IPS DF 4.7 (cell line): ENCODE data around the gene CD6.
"Not testable (repeated sequence)": the region's sequence is repeated elsewhere in the genome, so short reads cannot be mapped to it uniquely, and the experiment has no call there.

ENCODE experiments used
- DNase-seq: peaks from one replicate; pipeline ENCODE4 v3.0.0-alpha.2; 2013; ENCODE audit warnings: low spot score; ENCODE audit errors: extremely low read depth

CD6 gene

DNA sequence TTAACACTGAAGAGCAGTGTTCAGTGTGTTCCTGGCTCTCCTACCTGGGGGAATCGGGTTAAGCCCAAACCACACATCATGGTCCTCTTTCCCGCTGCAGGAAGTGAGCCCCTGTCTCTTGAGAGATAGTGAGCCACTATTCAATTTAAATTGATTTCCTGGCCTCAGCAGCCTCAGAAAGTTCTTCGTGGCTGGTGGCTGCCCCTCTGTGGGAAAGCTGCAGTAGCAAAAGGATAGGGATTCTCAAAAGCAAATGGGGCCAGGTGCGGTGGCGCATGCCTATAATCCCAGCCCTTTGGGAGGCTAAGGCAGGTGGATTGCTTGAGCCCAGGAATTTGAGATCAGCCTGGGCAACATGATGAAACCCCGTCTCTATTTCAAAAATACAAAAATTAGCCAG lies 81.7 kb downstream of the CD6 start:
- no peak for DNase-seq

DNA sequence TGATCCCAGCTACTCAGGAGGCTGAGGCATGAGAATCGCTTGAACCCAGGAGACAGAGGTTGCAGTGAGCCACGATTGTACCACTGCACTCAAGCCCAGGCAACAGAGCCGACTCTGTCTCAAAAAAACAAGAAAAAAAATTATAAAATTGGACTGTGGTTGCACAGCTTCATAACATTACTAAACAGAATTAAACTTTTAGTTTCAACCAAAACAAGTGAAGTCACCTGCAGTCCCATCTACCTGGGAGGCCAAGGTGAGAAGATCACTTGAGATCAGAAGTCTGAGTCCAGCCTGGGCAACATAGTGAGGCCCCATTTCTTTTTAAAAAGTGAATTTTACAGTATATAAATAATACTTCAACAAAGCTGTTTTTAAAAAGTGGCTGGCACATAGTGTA lies 83.0 kb downstream of the CD6 start:
- no peak for DNase-seq

DNA sequence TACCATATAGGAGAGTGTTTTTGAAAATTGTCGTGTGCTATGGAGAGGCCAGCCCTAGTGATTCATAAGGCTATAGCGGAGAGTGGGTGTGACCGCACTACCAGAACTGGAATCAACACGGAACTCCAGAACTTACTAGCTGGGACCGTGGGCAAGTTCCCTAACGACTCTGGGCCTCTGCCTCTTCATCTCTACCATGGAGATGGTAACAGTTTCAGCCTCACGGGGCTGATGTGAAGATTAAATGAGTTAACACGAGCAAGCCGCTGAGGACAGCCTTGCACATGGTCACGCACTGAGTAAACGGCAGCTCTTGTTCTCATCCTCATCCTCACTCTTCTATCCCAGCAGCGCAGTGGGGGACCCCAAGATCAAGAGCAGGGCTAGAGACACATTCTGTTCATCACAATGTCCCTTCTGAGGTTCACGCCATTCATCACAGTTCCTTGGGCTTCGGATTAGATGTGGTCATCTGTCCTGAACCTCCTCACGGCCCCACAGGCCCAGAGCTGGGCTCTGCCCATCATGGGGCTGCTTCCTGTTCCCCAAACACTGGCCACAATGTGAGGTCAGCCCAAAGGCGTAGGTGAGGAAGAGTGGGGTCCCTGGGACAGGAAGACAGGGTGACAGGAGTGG lies 83.6 kb downstream of the CD6 start:
- no peak for DNase-seq

DNA sequence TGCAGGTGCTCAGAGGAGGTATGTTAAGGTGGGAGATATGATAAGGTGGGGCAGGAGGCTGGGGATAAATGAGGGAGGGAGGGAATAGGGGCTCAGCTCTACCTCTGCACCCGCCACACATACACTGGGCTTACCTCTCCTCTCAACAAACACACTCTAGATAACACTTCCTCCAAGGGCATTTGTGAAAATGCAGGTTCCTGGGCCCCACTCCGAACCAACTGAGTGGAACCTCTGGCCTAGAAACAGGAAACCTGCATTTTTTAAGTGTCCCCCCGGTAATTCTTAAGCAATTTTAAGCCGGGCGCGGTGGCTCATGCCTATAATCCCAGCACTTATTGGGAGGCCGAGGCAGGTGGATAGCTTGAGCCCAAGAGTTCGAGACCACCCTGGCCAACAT lies 84.3 kb downstream of the CD6 start:
- no peak for DNase-seq

DNA sequence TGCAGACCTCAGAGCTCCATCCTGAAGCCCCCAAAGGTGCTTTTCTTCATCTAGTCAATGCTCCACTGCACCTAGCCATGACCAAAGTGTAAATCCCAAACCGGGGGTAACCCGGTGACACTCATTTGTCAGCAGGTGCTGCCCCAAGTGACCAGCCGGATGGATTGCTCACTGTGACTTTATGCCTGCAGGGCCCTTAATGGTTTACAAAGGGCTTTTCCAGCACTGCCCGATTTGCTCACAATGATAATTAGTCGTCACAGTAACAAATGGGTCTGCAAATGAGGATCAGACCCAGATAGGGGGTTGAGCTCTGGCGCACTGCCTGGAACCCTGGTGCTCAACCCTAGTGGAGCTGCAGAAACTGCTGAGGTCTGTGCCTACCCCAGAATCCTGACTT lies 85.1 kb downstream of the CD6 start:
- no peak for DNase-seq

DNA sequence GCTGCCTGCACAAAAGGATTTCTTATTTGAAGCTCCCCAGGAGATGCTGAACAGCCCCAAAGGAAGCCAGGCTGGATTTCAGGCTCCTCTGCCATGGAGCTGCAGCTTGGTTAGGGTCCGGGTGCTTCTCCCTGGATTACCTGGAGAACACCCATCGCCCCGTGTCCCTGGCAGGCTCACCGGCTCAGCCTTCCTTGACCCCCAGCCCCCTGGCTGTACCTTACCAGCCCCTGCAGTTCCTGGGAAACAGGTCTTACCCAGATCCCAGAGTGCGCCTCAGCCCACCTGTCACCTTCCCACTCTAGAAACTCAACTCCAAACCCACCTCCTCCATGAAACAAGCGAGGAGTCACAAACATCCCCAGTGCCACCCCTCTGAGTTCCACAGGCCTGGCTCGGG lies 85.5 kb downstream of the CD6 start:
- no peak for DNase-seq

DNA sequence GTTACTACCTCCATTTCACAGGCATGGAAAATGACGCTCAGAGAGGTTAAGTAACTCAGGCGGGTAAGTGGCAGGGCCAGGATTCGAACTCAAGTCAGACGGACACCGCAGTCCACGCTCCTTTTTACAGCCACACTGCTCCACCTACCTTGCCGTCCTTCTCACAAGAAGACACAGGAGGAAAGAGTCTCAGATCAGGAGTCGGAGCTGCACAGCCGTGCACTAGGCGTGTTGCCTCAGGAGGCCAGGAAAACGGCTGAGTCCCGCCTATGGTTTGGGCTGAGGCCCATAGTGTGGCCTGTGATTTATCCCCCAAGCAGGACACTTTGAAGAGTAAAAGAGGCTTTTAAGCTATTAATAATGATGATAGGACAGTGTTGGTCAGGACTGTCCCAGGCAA lies 86.1 kb downstream of the CD6 start:
- no peak for DNase-seq

DNA sequence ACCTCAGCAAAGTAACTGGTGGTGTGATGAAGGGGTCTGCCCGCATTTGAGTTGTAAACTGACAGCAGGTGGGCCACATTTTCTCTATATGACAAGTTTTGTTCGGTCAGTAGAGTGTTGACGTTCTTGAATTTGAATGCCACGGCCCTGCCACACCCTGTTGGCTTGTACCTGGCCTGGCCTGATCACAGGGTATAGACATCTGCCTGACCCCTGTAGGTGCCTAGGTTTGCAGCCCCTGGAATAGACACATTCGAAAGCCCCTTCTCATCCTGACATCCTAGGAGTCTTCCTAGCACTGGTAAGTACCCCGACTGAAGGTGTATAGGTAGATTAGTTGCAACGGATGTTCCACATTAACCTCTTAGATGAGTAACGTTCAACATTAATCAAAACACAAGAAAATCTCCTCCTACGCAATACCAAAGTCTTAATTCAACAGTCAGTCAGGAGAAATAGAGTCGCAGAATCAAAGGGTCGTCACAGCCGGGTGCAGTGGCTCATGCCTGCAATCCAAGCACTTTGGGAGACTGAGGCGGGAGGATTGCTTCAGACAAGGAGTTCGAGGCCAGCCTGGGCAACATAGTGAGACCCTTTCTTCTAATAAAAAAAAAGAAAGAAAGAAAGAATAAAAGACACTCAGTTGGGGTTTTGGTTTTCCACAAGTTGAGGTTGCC lies 87.2 kb downstream of the CD6 start:
- no peak for DNase-seq

DNA sequence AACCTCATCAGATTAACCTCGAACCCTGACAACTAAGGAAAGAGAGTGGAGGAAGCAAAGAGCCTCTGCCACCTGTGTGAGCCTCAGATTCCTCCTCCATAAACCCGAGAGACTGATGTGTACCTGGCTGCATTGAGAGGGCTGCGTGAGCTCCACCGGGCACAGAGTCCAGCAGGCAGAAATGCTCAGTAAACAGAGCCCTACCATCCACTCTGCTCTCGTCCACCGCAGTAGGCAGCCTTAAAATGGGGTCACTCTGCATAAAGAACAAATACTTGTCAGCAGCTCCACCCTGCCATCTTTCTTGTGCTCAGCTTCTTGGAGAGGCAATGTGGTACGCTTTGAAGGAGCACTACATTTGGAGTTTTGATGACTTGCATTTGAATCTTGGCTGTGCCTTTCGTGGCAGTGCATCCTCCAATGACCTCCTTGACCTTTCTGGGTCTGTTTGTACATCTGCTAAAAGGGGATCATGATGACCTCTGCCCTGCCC lies 87.8 kb downstream of the CD6 start:
- no peak for DNase-seq

DNA sequence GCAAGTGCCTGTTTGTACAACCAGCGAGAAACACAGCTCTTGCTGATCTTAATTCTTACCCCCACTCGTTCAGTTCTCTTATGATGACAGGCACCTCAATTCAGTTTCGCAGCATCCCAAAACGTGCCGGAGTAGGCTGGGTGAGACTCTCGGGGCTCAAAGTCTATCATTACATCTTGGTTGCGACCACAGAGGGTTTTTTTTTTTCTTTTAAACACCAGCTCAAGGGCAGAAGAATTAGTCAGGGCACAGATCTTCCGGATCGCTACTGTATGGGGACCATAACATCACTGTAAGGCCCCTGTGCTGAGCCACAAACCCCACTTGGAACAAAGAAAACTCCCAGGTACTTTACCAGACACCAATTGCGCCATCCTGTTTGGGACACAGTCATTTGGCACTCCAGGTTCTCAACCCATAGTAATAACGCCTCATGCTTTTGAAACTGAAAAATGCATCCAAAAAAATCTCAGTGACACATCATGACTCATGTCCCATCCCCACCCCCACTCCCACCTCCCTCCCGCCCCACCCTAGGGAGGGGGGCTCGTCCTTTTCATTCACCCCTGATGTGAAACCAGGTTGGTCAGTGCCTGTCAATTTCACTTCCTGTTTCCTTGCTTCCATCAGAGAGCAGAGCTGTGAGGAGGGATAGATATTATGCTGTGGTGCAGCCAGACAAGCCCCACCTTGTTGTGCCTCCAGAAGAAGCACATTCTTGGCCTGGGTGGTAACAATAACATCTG lies 89.8 kb downstream of the CD6 start:
- no peak for DNase-seq

DNA sequence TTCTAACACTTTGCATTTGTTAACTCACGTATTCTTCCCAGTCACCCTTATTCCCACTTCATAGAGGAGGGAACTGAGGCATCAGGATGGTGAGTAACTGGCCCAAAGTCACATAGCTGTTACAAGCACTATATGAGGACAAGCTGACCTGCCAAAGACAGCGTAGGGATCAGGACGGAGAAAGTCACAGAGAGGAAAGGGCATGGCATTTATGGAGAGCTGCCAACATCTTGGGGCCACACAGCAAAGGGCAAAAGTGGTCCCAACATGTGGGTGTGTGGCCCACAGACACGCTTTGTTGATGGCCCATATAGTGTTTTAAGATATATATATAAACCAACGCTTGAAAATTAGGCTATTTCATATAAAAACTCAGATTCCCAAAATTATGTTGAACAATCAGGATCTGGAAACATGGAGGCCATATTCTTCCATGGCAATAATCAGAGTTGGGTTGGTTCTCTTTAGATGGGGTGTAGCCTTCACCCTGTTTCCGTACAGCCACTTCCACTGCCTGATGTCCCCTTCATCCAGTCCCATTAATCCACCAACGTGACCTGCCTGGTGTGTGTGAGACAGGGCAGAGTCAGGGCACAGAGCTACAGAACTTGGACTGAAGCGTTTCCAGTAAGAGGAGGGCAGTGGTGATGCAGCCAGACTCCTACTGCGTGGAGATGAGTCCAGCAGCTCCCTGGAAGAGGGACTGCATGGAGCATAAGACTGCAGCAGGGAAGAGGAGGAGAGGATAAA lies 90.9 kb downstream of the CD6 start:
- no peak for DNase-seq

DNA sequence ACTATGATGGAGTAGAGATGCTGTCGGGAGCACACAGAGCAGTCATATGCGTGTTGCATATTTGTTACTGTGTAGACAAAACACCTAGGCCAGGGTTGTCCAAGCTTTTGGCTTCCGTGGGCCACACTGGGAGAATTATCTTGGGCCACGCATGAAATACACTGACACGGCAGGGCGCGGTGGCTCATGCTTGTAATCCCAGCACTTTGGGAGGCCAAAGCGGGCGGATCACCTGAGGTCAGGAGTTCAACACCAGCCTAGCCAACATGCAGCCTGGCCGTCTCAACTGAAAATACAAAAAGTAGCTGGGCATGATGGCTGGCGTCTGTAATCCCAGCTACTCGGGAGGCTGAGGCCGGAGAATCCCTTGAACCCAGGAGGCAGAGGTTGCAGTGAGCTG lies 93.8 kb downstream of the CD6 start:
- DNase-seq: not testable (repeated sequence)

DNA sequence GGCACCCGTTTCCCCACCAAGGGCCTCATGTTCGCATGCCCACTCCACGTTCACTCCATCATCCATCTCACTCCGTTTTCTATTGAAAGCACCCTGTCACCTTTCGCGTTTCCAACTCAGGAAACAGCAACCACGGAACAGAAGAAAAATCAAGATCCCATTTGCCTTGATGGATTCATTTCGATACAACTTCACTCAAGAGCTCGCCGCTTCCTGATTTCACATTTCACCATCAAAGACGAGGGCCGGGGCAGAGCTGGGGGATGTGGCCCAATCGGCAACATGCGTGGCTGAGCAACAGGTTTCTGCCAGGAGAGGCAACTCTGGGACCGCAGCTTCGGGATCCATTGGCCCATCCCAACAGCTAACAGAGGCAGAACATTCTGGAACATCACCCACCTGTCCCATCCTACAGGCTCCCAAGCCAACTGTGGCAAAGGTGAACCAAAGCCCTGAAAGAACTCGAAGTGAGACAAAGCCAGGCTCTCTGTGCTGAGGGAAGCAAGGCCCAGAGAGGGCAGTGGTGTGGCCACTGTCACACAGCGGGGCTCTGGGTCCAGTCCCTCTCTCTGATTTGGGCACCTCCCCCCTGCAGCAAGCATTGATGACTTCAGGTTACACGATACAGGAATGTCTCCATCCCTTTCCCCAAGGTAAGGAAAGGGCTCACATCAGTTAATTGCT lies 94.6 kb downstream of the CD6 start:
- no peak for DNase-seq

DNA sequence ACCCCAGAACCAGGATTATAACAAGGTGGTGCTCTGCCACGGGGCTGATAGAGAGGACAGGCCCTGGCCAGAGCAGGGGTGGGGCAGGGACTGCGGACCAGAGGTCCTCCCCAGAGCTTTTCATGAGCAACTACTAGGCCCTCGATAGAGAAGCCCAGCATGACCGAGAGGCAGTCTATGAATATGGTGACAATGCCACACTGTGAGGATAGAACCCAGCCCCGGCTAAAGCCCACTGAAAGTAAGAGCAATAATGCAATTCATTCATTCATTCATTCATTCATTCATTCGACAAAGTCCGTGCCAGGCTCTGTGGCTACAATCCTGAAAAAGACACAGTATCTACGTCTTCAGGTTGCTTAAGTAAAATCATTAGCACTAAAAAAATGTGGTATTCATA lies 95.2 kb downstream of the CD6 start:
- no peak for DNase-seq

DNA sequence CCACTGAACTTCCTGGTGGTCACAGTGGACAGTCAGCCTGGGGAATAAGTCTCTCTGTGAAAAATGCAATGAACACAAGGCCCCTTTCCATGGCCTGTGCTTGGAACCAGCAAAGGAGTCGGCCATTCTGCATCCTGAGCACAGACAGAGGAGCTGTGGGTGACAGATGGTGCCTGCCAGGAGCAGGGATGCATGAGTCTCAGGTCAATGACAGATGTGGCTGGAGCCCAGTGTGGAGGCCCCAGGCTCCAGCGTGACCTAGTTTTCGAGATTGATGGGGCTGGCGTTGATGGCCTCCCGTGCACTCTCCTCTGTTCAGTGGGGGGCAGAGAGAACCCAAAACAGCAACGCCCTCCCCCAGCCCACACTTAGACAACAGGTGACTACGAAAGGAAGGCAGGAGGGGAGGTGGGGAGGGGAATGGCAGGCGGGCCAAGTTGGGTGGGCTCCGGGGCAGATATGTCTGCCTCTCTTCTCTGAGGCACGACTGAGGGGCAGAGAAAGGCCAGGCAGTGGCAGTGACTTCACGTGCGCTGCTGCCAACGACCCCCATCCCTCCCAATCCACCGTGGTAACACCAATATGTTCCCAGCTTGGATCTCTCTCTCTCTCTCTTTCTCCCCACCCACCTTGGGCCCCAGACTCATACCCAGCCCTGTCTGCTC lies 96.4 kb downstream of the CD6 start:
- no peak for DNase-seq

DNA sequence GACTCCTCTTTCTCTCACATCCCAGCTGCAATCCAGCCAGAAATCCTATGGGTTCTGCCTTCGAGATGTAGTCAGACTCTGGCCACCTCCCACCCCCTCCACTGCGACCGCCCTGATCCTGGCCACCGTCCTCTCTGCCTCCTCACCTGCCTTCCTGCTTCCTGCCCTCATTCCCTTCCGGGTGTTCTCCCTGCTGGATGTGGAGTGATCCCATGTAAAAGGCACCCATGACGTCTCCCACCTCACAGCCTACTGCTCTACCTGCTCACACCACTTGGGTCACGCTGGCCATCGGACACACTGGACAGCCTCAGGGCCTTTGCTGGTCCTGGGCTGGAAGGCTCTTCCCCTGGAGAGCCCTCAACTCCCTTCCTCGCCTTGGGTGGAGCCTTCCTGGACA lies 97.1 kb downstream of the CD6 start:
- no peak for DNase-seq

DNA sequence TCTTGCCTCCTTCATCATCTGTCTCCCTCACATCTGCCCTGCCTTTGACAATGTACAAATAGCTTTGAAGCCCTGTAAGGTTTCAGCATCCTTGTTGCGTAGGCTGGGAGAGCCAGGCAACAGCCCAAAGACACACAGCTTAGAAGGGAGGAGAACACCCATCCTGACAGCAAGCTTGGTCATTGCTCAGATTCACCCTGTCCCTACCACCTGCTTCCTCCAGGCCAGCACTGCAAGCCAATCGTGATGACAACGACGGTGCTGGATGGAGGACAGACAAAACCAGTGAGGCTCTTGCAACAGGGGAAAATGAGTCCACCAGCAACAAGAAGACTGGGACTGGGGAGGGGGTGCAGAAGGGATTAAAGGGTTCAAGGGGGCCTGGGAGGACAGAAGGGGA lies 97.9 kb downstream of the CD6 start:
- DNase-seq: no peak
